HG03457 (cell line): ENCODE data around the gene APBB3.

ENCODE experiments used
- ATAC-seq: cut with Tn5 transposase; IDR thresholded peaks from one replicate; pipeline ENCODE4 v1.9.1; 2021; ENCODE audit warnings: moderate number of reproducible peaks; ENCODE audit not compliant: unreplicated experiment

APBB3 gene

DNA sequence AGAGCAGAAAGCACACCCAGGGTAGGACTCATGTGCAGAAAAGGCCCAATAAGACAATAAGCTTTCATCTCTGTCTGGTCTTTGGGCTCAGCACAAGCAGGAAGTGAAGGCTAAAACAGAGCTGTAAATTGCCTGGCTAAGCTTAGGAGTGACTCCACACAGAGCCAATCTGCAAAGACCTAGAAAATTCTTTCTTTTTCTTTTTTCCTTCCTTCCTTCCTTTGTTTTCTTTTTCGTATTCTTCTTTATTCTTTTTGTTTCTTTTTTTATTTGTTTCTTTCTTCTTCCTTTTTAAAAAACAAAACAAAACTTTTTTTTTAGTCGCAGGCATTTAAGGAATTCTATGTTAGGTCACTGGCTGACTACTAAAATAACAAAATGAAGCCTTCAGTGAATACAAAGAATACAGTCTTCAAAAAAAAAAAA is 12.4 kb upstream of the APBB3 start:
- ATAC-seq, result no peak

DNA sequence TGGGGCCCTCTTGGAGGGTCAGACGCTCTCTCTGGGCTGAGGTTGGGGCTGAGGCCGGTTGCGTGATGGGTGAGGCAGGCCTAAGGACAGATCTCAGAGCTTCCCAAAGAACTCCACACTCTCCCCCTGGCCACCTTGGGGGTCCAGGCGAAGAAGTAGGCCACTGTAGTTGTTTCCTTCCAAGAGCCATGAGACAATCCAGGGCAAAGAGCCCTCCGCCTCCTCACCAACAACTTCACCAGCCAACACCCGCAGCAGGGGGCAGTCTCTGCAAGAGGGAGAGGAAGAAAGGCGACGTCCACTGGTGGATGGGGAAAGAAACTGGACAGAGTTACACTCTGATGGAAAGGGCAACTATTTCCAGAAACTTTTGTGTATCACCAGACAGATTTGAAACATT is 10.9 kb upstream of the APBB3 start:
- ATAC-seq, result no peak

DNA sequence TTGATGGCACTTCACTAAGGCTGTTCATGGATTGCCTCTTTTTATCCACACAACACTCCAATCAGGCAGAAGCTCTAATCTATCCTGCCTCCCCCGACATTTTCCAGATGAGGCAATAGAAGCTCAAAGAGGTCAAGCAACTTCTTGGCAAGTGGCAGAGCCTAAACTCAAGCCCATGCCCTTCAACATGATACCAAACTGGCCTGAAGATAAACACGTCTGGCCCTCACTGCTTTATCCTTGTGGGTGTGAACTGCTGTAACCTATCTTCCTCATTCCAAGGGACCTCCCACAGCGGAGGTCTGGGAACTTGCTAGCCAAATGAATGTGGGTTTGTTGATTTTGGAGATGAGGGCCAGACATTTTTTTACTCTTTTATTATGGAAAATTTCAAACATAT is 9.8 kb upstream of the APBB3 start:
- ATAC-seq, result no peak

DNA sequence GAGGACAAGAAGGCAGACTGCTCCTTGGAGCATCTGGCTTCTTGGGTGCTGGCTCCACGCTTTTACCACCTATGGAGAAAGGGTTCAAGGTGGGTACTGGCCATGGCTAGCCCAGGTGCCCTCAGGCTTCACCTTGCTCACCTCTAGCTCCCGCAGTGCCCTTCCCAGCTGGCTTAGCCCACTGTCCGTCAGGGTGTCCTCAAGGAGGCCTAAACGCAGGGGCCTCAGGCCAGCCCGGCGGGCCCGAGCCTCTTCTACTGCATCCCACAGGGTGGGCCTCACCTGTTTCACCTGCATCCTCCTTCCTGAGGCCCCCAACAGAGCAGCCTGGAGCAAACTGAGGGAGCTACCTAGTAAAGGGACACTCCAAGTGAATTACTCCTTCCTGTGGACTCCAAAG is 9.3 kb upstream of the APBB3 start:
- no peak for ATAC-seq

DNA sequence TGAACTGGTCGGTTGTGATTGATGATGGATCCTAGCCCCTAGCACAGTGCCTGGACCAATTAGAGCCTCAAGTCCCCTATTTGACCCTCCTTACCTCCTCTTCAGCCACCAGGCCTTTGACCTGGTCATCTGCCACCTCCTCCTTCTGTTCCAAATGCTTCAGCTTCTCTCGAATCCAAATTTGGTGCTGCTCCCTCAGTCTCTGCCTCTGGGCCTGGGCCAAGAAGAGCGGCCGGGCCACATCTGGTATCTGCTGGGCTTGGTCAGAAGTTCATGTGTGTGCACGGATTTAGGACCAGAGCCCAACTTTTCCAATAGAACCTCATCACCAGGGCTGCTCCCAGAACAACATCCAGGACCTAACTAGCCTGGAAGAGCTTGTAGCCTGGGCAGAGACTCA is 6.7 kb upstream of the APBB3 start:
- ATAC-seq, result no peak

DNA sequence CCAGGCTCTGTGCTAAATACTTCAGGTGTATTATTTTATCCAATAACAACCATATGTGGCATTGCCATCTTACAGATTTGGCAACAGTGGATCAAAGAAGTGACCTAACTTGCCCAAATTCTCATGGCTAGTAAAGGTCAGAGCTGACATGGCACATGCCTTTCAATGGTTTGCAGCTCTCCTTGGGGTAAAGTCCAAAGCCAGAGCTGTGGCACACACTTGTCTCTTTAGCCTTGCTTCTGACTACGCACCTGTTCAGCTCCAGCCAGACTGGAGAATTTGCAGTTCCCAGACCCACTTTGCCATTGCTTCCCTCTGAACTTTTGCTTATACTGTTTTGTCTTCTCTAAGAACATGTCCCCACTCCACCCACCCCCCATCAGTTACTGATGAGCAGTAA is 6.1 kb upstream of the APBB3 start:
- no peak for ATAC-seq

DNA sequence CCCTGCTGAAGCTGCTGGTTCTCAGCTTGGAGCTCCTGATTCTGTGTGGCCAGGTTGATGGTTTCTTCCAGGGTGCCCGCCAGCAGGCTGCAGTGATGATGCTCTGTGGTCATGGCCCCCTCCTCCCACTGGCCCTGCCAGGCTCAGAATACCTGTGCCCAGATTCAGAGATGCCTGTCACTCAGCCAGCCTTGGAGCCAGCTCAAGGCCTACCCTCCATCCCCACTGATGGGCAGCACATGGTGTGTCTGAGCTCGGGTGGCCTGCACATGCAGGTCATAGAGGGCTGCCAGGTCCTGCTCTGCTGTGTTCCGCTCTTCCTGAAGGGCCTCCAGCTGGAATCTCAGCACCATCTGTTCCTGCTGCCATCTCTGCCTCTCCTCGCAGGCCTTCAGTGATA is 5.7 kb upstream of the APBB3 start:
- no peak for ATAC-seq

DNA sequence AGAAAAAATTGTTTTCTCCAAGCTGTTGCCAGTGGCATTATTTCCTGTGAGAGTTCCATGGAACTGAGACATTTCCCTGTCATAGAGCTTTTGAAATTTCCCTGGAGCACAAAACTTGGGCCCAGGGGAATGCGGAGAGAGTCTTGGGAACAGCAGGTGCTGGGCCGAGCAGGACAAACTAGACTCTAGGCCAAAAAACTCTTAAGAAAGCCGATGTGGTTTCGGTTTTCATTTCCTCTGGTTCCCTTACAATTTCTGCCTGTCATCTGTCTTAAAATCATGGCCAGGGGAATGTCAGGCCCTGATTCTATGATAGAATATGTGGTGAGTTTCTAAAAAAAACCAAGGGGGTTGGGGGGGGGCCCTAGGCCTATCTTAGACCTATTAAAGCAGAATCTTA is 4.8 kb upstream of the APBB3 start:
- ATAC-seq, result no peak

DNA sequence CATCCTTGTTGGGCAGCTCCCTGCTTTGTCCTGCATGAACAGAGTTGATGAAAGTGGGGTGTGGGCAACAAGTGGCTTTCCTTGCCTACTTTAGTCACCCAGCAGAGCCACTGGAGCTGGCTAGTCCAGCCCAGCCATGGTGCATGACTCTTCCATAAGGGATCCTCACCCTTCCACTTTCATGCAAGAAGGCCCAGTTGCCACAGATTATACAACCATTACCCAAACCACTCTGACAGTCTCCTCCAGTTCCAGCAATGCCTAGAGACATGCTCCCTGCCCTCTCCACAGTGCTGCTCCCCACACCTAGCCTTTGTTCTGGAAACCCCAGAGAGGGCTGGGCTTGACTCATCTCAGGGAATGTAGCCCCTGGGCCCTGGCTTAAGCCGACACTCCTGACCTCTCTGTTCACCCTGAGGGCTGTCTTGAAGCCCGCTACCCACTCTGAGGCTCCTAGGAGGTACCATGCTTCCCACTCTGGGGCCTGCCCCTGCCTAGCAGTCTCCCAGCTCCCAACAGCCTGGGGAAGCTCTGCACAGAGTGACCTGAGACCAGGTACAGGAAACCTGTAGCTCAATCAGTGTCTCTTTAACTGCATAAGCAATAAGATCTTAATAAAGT is 4.2 kb upstream of the APBB3 start:
- ATAC-seq, result no peak

DNA sequence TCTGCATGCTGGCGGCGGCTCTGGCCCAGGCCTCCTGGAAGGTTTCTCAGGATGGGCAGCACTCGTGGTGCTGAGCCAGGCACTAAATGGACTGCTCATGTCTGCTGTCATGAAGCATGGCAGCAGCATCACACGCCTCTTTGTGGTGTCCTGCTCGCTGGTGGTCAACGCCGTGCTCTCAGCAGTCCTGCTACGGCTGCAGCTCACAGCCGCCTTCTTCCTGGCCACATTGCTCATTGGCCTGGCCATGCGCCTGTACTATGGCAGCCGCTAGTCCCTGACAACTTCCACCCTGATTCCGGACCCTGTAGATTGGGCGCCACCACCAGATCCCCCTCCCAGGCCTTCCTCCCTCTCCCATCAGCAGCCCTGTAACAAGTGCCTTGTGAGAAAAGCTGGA is 3.5 kb upstream of the APBB3 start:
- ATAC-seq, result no peak

DNA sequence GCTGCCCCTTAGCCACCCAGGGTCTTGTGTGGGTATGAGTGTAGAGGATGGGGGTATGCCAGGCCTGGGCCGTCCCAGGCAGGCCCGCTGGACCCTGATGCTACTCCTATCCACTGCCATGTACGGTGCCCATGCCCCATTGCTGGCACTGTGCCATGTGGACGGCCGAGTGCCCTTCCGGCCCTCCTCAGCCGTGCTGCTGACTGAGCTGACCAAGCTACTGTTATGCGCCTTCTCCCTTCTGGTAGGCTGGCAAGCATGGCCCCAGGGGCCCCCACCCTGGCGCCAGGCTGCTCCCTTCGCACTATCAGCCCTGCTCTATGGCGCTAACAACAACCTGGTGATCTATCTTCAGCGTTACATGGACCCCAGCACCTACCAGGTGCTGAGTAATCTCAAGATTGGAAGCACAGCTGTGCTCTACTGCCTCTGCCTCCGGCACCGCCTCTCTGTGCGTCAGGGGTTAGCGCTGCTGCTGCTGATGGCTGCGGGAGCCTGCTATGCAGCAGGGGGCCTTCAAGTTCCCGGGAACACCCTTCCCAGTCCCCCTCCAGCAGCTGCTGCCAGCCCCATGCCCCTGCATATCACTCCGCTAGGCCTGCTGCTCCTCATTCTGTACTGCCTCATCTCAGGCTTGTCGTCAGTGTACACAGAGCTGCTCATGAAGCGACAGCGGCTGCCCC is 2.9 kb upstream of the APBB3 start:
- no peak for ATAC-seq

DNA sequence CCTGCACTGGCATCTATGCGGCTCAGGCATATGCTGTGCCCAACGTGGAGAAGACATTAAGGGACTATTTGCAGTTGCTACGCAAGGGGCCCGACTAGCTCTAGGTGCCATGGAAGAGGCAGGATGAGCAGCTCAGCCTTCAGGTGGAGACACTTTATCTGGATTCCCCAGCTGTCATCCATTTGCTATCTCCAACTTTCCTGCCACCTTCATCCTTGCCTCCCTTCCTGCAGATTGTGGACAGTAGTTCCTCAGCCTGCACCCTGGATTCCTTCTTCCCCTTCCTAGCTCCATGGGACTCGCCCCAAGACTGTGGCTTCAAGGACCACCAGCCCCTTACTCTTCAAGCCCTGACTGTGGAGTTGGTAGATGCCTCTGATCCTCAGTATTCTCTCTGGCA is 2.3 kb upstream of the APBB3 start:
- ATAC-seq, result no peak

DNA sequence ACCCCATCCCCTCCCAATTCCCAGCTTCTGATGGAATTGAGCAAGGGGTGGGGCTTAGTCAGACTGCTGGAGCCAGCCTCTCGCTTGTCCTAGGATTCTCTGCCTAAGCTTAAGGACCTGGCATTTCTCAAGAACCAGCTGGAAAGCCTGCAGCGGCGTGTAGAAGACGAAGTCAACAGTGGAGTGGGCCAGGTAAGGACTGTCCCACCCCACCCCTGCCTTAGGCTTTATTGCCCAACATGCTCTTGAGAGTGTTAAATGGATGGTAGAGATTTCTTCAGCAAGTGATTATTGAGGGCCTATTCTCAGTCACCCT is 1.3 kb upstream of the APBB3 start:
- ATAC-seq, result no peak

DNA sequence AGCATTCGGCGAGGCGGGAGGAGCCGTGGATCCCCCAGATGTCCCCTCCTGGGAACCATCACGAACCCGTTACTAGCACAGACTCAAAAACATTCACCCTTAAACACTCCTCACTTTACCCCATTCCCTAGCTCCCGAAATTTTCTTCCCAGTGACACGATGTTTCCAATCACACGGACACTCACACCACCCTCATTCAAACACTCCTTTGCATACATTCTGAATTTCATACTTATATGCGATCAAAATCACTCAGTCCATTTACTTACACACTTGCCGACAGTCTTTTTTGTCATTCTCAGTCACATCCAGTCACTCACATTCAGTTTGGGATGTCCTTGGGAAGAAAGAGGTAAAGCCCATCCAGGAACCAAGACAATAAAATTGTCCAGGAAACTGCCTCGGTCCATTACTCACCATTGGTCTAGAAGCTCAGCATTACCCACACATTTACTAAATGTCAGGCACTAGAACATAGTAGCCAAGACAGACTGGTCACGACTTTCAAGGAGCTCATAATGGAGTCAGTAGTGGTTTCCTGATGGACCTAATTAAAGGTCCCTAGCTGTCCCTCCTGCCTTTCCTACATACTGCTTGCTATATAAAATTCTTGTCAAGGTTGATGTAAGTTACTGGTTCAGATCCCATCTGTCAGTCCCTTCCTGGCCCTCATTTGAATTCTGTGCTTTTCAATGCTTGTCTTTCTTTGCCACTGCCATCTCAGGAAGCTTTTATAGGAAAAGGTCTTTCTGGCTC is 804 bp upstream of the APBB3 start:
- no peak for ATAC-seq

DNA sequence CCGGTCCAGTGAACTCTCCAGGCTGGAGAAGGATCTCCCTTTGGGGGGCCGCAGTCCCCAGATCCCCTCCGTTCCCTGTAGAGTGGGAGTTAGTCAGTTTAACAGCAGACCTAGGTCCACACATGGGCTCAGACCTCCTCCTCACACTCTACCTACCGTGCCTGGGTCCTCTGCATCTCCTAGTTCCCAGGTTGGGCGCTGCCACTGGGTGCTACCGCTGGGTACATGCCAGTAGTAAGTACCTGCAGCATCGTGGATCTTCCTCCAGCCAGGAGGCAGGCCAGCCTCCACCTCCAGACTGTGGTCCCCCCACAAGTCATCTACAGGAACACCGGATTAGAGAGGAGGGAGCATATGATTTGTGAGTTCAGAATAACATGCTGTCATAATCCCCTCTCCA is 802 bp downstream of the APBB3 start:
- ATAC-seq, result no peak

DNA sequence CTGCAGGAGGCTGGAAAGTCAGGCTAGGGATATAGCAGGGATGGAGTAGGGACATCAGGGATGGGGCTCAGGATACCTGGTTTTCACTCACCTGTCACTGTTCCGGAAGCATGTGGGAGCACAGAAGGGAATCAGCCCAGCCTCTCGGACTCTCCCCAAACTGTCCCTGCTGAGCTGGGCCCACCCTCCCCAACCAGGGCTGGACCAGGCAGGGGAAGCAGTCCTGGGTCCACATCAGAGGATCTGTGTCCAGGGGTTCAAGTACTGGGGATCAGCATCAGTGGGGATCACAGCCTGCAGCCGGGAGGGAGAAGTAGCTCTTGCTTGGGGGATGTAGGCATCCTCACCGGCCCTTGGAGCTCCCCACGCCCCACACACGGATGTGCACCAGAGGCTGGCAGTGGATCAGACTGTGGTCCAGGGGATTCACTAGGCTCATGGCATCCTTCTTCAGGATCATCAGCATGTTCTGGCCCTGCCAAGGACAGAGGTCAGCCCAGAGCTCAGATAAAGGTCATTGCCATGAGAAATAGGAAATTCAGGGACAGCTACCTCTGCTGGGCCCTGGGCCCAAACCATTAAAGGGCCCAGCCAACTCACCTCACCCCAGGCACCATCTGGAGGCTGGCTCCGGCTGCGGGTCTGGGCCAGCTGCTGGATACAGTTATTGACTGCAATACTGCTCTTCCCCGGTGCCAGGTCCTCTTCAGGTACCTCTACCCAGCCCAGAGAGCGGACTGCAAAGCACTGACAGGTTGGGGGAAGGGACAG is 2.5 kb downstream of the APBB3 start:
- ATAC-seq, result no peak

DNA sequence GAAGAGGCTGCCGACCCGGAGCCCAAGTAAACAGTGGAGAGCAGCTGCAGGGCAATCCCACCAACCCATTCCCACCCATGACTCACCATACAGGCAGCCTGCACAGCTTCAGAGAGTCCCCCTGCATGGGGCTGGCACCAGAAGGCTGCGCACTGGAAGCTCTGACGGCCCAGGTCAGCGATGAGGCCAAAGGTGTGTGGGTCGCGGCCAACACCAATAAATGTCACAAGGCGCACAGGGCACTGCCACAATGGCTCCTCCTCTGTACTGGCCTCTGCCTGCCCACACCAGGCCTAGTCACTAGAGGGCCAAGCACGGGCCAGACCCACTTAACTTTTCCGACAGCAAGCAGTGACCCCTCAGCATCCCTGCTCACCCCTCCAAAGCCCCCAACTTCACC is 4.2 kb downstream of the APBB3 start:
- no peak for ATAC-seq

DNA sequence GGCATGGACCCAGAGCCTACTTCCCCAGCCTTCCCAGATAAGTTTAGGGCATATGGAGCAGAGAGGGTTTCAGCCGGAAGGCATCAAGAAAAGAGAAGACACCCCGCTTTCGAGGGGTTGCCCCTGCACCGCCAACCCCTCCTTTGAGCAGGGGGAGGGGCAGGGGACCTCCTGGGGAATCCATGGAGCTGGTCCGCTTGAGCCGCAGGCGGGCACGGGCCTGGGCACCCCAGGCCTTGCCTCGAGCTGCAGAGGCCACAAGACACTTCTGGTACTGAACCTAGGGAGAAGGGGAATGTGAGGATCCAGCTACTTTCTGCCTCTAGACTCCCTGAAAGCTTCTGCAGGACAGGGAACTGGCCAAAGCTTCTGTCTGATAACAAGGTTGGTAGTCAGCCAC is 5.9 kb downstream of the APBB3 start:
- no peak for ATAC-seq

DNA sequence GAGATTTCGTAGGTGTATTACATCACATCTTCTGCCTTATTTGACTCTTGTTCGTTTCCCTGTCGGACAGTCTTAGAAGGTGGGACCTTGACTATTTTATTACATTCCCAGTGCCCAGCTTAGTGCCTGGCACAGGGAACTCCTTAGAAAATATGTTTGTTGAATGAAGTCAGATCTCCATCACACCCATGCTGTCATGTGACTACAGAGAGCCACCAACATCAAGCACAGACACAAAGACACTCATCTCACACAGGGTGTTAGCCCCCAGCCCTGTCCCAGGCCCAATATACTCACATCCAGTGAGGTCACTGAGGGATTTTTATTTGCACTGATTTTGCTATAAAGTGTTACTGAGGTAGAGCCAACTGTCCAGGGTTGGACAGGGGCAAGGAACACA is 6.4 kb downstream of the APBB3 start:
- ATAC-seq, result no peak

DNA sequence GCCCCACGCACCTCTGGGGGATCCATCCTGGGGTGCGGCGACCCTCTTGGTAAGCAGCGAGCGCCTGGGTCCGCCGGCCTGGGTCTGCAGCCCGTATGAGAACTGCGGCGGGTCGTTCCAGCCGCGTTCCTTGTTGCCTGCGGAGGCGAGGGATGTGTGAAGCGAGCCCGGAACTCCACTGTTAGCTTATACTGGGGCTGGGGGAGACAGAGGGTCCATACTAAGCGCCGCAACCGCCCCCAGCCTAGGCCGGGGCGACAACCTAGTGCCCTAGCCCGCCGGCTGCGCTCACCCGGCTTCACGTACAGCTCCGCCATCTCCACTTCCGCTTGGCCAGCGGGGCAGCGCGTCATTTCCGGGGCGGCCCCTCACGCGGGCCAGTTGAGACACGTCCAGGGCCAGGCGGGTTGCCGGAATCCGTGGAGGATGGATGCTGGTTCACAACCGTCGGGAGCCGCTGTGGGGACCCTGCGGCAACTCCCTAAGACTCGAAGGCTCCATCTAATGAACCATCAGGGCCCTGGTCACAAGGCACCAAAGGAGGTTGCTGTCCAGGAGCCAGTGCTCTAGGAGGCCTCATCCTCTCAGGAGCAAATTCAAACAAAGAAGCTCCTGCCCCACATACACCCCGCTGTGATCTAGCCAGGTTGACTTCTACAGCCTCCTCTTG is 7.1 kb downstream of the APBB3 start, which contains the start of gene SRA1:
SRA1 (minus strand) TSS at position 338 of the 670 bp plus-strand sequence; CDS start at position 317, 21 bp downstream.
- peak; percentile 94 for ATAC-seq

DNA sequence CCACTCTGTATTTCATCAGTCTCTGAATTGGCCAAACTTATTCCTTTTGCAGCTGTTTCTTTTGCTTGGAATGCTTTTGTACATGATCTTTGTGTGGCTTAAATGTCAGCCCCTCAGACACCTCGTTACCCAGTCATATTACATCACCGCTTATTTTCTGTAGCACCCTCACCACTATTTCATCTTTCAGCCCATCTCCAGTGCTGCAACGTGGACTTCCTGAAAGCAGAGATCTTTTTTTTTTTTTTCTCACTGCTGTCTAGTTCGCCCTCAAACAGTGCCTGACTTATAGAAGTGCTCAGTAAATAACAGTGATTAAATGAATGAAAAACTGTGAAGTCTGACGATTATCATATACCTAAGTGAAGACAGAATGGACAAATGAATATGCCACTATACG is 8.0 kb downstream of the APBB3 start:
- ATAC-seq, result no peak
